ENCODE data around the gene PCSK5.
"Not testable (repeated sequence)": the region's sequence is repeated elsewhere in the genome, so short reads cannot be mapped to it uniquely, and the experiment has no call there.

The PCSK5 gene

GRCh38 chr9:75889577-75889976 lies 896 bp upstream of the PCSK5 start:
- no peak for DNase-seq (ENCODE audit: low read depth in 2 of 3, low spot score in 2 of 3)

- peak in 1 of 3 experiments; percentile 6 for DNase-seq (ENCODE audit: low read depth in 2 of 3, low spot score in 2 of 3)
These were observed 449 bp upstream of the PCSK5 start for GRCh38 chr9:75889977-75890471.

GRCh38 chr9:75891277-75891741 lies 836 bp downstream of the PCSK5 start:
- DNase-seq (ENCODE audit: low read depth in 2 of 3, low spot score in 2 of 3), result peak in 2 of 3 experiments; percentile 13 to 22

GRCh38 chr9:75891771-75892215 lies 1.3 kb downstream of the PCSK5 start:
- peak in 1 of 3 experiments; percentile 1 for DNase-seq (ENCODE audit: low read depth in 2 of 3, low spot score in 2 of 3)

- peak in 1 of 3 experiments; percentile 17 for DNase-seq (ENCODE audit: low read depth in 2 of 3, low spot score in 2 of 3)
These were observed 1.9 kb downstream of the PCSK5 start for GRCh38 chr9:75892216-75892911.

GRCh38 chr9:75893106-75893505 lies 2.6 kb downstream of the PCSK5 start:
- DNase-seq (ENCODE audit: low read depth in 2 of 3, low spot score in 2 of 3), result no peak

- DNase-seq (ENCODE audit: low read depth in 2 of 3, low spot score in 2 of 3), result no peak
These were observed 4.1 kb downstream of the PCSK5 start for GRCh38 chr9:75894566-75894965.

GRCh38 chr9:75895112-75895511 lies 4.6 kb downstream of the PCSK5 start:
- no peak for DNase-seq (ENCODE audit: low read depth in 2 of 3, low spot score in 2 of 3)

GRCh38 chr9:75896193-75896592 lies 5.7 kb downstream of the PCSK5 start:
- no peak for DNase-seq (ENCODE audit: low read depth in 2 of 3, low spot score in 2 of 3)

- not testable (repeated sequence) for DNase-seq (ENCODE audit: low read depth in 2 of 3, low spot score in 2 of 3)
These were observed 10.5 kb downstream of the PCSK5 start for GRCh38 chr9:75900893-75901524.

- DNase-seq (ENCODE audit: low read depth in 2 of 3, low spot score in 2 of 3), result no peak
These were observed 13.4 kb downstream of the PCSK5 start for GRCh38 chr9:75903785-75904360.

- DNase-seq (ENCODE audit: low read depth in 2 of 3, low spot score in 2 of 3), result no peak
These were observed 13.9 kb downstream of the PCSK5 start for GRCh38 chr9:75904364-75904763.

- DNase-seq (ENCODE audit: low read depth in 2 of 3, low spot score in 2 of 3), result no peak
These were observed 16.1 kb downstream of the PCSK5 start for GRCh38 chr9:75906531-75906930.

- no peak for DNase-seq (ENCODE audit: low read depth in 2 of 3, low spot score in 2 of 3)
These were observed 16.9 kb downstream of the PCSK5 start for GRCh38 chr9:75907329-75907728.

GRCh38 chr9:75907923-75908322 lies 17.4 kb downstream of the PCSK5 start:
- DNase-seq (ENCODE audit: low read depth in 2 of 3, low spot score in 2 of 3), result no peak

- DNase-seq (ENCODE audit: low read depth in 2 of 3, low spot score in 2 of 3), result no peak
These were observed 19.3 kb downstream of the PCSK5 start for GRCh38 chr9:75909776-75910175.

GRCh38 chr9:75910731-75911130 lies 20.3 kb downstream of the PCSK5 start:
- no peak for DNase-seq (ENCODE audit: low read depth in 2 of 3, low spot score in 2 of 3)

- DNase-seq (ENCODE audit: low read depth in 2 of 3, low spot score in 2 of 3), result no peak
These were observed 20.9 kb downstream of the PCSK5 start for GRCh38 chr9:75911390-75911789.

- DNase-seq (ENCODE audit: low read depth in 2 of 3, low spot score in 2 of 3), result no peak
These were observed 22.5 kb downstream of the PCSK5 start for GRCh38 chr9:75912951-75913350.

- no peak for DNase-seq (ENCODE audit: low read depth in 2 of 3, low spot score in 2 of 3)
These were observed 23.5 kb downstream of the PCSK5 start for GRCh38 chr9:75914002-75914401.

GRCh38 chr9:75914883-75915452 lies 24.5 kb downstream of the PCSK5 start:
- DNase-seq (ENCODE audit: low read depth in 2 of 3, low spot score in 2 of 3), result no peak

- DNase-seq (ENCODE audit: low read depth in 2 of 3, low spot score in 2 of 3), result no peak
These were observed 27.7 kb downstream of the PCSK5 start for GRCh38 chr9:75918154-75918553.
